Right ventricle myocardium superior (tissue), 1 donor: ENCODE results near the gene BOD1. TPM values are rescaled to one million over a fixed set of nuclear protein-coding genes. Genes with fewer than 3 reads are reported as not detected.

Source experiments
- ATAC-seq: fragments of 200-7000 bp; cut with Tn5 transposase; one replicate; pipeline ENCODE4 v1.9.1; 2020; ENCODE audit warnings: mild to moderate bottlenecking; ENCODE audit not compliant: poor library complexity
- DNase-seq: peaks from one replicate; pipeline ENCODE4 v3.0.0-alpha.2; 2020
- intact Hi-C: fragments of 100-400 bp; cut with DNase I; formaldehyde crosslinking; loops from one replicate; pipeline ENCODE4 v1.11.2; 2022
- total RNA-seq: library from RNA; stranded (reverse); fragmentation: NEBNext Ultra II Directional; extraction: Animal tissue kit (Norgen Biotek cat#: 25700); gene quantifications from one replicate; pipeline ENCODE4 v1.2.1, GENCODE V29; 2021
- donor health status: DM: no; HTN: yes; CAD: no; lungs with severe emphysema.

BOD1 gene
- total RNA-seq, 1 donor from 2014 or later: 47.0 TPM

- DNase-seq (no peak), ATAC-seq (no peak)
- intact Hi-C loops: loop anchor here (10.0 kb wide), 1 partner anchor 691 kb away; no protein-coding TSS in a partner anchor
These were observed 7.3 kb upstream of the BOD1 start for GRCh38 chr5:173623789-173624188.

GRCh38 chr5:173623296-173623771 is 6.9 kb upstream of the BOD1 start:
- DNase-seq (no peak), ATAC-seq (no peak)
- intact Hi-C loops: loop anchor here (10.0 kb wide), 1 partner anchor 691 kb away; no protein-coding TSS in a partner anchor

- DNase-seq: no peak
- intact Hi-C loops: loop anchor here (10.0 kb wide), 1 partner anchor 692 kb away; no protein-coding TSS in a partner anchor
- ATAC-seq: no peak
These were observed 6.0 kb upstream of the BOD1 start for GRCh38 chr5:173622183-173623047.

GRCh38 chr5:173620784-173621183 is 4.3 kb upstream of the BOD1 start:
- intact Hi-C loops: loop anchor here (10.0 kb wide), 1 partner anchor 694 kb away; no protein-coding TSS in a partner anchor
- DNase-seq (no peak), ATAC-seq (no peak)

GRCh38 chr5:173618927-173619519 is 2.6 kb upstream of the BOD1 start:
- DNase-seq (no peak), ATAC-seq (no peak)
- intact Hi-C loops: loop anchor here (2.0 to 5.0 kb wide), 2 partner anchors 268 to 354 kb away; partner anchors contain the start of gene CPEB4

GRCh38 chr5:173615884-173616576 is 420 bp downstream of the BOD1 start:
- DNase-seq (peak; percentile 64), ATAC-seq (peak; percentile 74)
- intact Hi-C loops: loop anchor here (5.0 kb wide), 1 partner anchor 271 kb away; the partner anchor contains the start of gene CPEB4

GRCh38 chr5:173614591-173614990 is 1.9 kb downstream of the BOD1 start:
- no peak for DNase-seq
- intact Hi-C loops: no loop called here
- no peak for ATAC-seq

- intact Hi-C loops: no loop called here
- no peak for ATAC-seq
- DNase-seq: no peak
These were observed 2.9 kb downstream of the BOD1 start for GRCh38 chr5:173613433-173614159.

- no peak for DNase-seq
- ATAC-seq: no peak
- intact Hi-C loops: no loop called here
These were observed 3.5 kb downstream of the BOD1 start for GRCh38 chr5:173612948-173613347.

- ATAC-seq (no peak), DNase-seq (no peak)
- intact Hi-C loops: no loop called here
These were observed 4.7 kb downstream of the BOD1 start for GRCh38 chr5:173611706-173612105.

GRCh38 chr5:173604141-173604540 is 12.3 kb downstream of the BOD1 start:
- intact Hi-C loops: no loop called here
- ATAC-seq (no peak), DNase-seq (no peak)

- intact Hi-C loops: no loop called here
- ATAC-seq: peak; percentile 73
- peak; percentile 65 for DNase-seq
These were observed 14.0 kb downstream of the BOD1 start for GRCh38 chr5:173602423-173602822.

GRCh38 chr5:173598686-173599085 is 17.8 kb downstream of the BOD1 start:
- no peak for ATAC-seq
- intact Hi-C loops: no loop called here
- no peak for DNase-seq

GRCh38 chr5:173597304-173597703 is 19.1 kb downstream of the BOD1 start:
- intact Hi-C loops: no loop called here
- DNase-seq (no peak), ATAC-seq (no peak)

- DNase-seq: no peak
- intact Hi-C loops: no loop called here
- no peak for ATAC-seq
These were observed 20.6 kb downstream of the BOD1 start for GRCh38 chr5:173595841-173596240.

- intact Hi-C loops: no loop called here
- DNase-seq (no peak), ATAC-seq (no peak)
These were observed 22.4 kb downstream of the BOD1 start for GRCh38 chr5:173594061-173594460.

- no peak for ATAC-seq
- intact Hi-C loops: no loop called here
- DNase-seq: no peak
These were observed 24.3 kb downstream of the BOD1 start for GRCh38 chr5:173592050-173592669.

- ATAC-seq (peak; percentile 79), DNase-seq (peak; percentile 53)
- intact Hi-C loops: no loop called here
These were observed 25.4 kb downstream of the BOD1 start for GRCh38 chr5:173591056-173591514.
